Measurements from ENCODE around the gene HOXB5.

The HOXB5 gene

DNA sequence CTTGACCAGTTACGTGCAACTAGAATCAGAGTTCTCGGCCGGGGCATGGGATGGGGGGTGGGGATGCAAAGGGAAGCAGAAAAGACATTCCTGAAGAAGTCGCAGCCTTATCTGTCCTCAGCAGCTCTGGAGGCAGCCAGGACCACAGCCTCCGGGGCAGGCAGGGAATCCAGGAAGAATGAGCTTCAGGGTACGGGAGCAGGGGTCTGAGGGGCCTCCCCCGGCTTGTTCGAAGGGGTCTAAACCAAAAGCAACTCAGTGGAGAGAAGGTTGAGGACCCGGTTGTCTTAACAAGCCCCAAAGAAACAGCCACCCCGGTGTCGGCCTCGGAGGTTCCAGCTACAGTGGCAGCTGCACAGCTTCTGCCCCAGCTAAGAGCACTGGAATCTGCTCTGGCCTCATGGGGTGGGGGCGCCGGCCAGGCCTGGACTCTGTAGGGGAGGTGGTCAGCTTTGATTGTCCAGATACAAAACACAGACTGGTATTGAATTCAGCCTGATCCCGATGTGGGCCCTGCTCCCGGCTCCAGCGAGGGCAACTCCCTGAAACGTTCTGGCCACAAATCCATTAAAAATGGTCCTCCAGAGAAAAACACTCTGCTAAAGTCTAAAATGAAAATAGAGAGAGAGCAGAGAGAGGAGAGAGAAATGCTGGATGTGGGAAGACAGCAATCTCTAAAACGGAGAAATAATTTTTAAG lies 23.1 kb downstream of the HOXB5 start (continued):
- TF ChIP-seq GLIS3 (CRISPR knock-in tag; IDR thresholded peaks at IDR 0.05) (no peak), TOX (CRISPR knock-in tag; IDR thresholded peaks at IDR 0.05; ENCODE audit: borderline replicate concordance) (no peak), CSDC2 (CRISPR knock-in tag; IDR thresholded peaks at IDR 0.05) (no peak), PPARA (CRISPR knock-in tag; IDR thresholded peaks at IDR 0.05; ENCODE audit: borderline replicate concordance) (no peak), TCF4 (CRISPR knock-in tag; IDR thresholded peaks at IDR 0.05; ENCODE audit: borderline replicate concordance) (no peak), ZFP30 (CRISPR knock-in tag; IDR thresholded peaks at IDR 0.05) (no peak)

DNA sequence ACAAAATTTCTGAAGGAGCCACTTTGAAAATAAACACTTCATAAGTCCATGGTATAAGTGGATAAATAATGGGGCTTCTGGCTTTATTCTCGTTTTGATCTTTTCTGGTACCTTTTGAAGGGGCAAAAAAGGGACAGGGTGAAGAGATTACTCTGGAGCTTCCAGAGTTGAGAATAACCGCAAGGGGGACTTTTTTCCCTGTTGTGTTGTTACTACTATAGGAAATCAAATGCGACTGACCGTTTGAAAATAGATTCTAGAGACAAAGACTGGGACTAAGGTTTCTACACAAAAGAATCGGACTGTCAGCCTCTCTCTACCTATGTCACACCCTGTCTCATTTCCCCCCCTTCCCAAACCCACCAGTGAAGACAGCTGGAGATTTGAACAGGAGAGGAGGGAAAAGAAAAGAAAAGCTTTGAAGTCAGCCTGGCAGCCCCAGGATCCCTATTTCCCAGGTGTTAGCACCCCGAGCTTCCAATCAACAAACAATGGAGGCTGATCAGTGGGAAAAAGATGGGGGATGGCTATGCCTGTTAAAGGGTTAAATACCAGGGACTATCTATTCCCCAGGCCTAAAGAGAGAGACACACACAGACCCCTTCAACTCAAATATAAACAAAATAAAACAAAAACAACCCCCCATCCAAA lies 23.8 kb downstream of the HOXB5 start:
- no peak for TF ChIP-seq ISL1 (CRISPR knock-in tag; IDR thresholded peaks at IDR 0.05)
- no peak for TF ChIP-seq ZNF70 (CRISPR knock-in tag; IDR thresholded peaks at IDR 0.05)
- TF ChIP-seq, protein P1, sequence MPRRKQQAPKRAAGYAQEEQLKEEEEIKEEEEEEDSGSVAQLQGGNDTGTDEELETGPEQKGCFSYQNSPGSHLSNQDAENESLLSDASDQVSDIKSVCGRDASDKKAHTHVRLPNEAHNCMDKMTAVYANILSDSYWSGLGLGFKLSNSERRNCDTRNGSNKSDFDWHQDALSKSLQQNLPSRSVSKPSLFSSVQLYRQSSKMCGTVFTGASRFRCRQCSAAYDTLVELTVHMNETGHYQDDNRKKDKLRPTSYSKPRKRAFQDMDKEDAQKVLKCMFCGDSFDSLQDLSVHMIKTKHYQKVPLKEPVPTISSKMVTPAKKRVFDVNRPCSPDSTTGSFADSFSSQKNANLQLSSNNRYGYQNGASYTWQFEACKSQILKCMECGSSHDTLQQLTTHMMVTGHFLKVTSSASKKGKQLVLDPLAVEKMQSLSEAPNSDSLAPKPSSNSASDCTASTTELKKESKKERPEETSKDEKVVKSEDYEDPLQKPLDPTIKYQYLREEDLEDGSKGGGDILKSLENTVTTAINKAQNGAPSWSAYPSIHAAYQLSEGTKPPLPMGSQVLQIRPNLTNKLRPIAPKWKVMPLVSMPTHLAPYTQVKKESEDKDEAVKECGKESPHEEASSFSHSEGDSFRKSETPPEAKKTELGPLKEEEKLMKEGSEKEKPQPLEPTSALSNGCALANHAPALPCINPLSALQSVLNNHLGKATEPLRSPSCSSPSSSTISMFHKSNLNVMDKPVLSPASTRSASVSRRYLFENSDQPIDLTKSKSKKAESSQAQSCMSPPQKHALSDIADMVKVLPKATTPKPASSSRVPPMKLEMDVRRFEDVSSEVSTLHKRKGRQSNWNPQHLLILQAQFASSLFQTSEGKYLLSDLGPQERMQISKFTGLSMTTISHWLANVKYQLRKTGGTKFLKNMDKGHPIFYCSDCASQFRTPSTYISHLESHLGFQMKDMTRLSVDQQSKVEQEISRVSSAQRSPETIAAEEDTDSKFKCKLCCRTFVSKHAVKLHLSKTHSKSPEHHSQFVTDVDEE (CRISPR knock-in tag; IDR thresholded peaks at IDR 0.05), result no peak
- TF ChIP-seq, protein P2, sequence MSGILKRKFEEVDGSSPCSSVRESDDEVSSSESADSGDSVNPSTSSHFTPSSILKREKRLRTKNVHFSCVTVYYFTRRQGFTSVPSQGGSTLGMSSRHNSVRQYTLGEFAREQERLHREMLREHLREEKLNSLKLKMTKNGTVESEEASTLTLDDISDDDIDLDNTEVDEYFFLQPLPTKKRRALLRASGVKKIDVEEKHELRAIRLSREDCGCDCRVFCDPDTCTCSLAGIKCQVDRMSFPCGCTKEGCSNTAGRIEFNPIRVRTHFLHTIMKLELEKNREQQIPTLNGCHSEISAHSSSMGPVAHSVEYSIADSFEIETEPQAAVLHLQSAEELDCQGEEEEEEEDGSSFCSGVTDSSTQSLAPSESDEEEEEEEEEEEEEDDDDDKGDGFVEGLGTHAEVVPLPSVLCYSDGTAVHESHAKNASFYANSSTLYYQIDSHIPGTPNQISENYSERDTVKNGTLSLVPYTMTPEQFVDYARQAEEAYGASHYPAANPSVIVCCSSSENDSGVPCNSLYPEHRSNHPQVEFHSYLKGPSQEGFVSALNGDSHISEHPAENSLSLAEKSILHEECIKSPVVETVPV (CRISPR knock-in tag; IDR thresholded peaks at IDR 0.05), result no peak
- TF ChIP-seq ESRRG (CRISPR knock-in tag; IDR thresholded peaks at IDR 0.05), result no peak
- no peak for TF ChIP-seq ARNTL (CRISPR knock-in tag; IDR thresholded peaks at IDR 0.05; ENCODE audit: borderline replicate concordance, low read depth)
- no peak for TF ChIP-seq TOX (CRISPR knock-in tag; IDR thresholded peaks at IDR 0.05; ENCODE audit: borderline replicate concordance)
- TF ChIP-seq, protein P3, sequence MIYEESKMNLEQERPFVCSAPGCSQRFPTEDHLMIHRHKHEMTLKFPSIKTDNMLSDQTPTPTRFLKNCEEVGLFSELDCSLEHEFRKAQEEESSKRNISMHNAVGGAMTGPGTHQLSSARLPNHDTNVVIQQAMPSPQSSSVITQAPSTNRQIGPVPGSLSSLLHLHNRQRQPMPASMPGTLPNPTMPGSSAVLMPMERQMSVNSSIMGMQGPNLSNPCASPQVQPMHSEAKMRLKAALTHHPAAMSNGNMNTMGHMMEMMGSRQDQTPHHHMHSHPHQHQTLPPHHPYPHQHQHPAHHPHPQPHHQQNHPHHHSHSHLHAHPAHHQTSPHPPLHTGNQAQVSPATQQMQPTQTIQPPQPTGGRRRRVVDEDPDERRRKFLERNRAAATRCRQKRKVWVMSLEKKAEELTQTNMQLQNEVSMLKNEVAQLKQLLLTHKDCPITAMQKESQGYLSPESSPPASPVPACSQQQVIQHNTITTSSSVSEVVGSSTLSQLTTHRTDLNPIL (CRISPR knock-in tag; IDR thresholded peaks at IDR 0.05; ENCODE audit: low read depth), result no peak
- no peak for TF ChIP-seq SNAI2 (CRISPR knock-in tag; IDR thresholded peaks at IDR 0.05)
- no peak for TF ChIP-seq RARB (CRISPR knock-in tag; IDR thresholded peaks at IDR 0.05)
- TF ChIP-seq OSR1 (CRISPR knock-in tag; IDR thresholded peaks at IDR 0.05), result no peak
- TF ChIP-seq BACH2 (CRISPR knock-in tag; IDR thresholded peaks at IDR 0.05; ENCODE audit: borderline replicate concordance), result no peak
- TF ChIP-seq, protein P4, sequence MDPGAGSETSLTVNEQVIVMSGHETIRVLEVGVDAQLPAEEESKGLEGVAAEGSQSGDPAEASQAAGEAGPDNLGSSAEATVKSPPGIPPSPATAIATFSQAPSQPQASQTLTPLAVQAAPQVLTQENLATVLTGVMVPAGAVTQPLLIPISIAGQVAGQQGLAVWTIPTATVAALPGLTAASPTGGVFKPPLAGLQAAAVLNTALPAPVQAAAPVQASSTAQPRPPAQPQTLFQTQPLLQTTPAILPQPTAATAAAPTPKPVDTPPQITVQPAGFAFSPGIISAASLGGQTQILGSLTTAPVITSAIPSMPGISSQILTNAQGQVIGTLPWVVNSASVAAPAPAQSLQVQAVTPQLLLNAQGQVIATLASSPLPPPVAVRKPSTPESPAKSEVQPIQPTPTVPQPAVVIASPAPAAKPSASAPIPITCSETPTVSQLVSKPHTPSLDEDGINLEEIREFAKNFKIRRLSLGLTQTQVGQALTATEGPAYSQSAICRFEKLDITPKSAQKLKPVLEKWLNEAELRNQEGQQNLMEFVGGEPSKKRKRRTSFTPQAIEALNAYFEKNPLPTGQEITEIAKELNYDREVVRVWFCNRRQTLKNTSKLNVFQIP (CRISPR knock-in tag; IDR thresholded peaks at IDR 0.05; ENCODE audit: borderline replicate concordance, low read depth), result no peak
- no peak for TF ChIP-seq ZC3H10 (CRISPR knock-in tag; IDR thresholded peaks at IDR 0.05)
- TF ChIP-seq ZFP3 (CRISPR knock-in tag; IDR thresholded peaks at IDR 0.05), result no peak
- ATAC-seq, result no peak

DNA sequence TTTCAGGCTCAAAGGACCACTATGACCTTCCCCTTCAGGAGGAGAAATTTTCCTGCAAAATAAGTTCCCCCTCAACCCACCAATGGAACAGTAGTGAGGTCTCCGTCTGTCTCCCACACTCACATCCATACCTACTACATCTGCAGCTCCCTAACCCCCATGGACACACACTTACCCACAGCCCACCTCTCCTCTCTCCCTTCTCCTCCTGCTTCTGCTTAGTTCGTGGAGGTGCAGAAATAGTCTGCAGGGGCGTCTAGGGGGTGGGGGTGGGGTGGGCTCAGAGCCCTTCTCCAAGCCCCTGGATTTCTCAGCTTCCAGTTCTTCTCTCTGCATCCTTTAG lies 24.4 kb downstream of the HOXB5 start:
- no peak for ATAC-seq
- TF ChIP-seq BACH2 (CRISPR knock-in tag; IDR thresholded peaks at IDR 0.05; ENCODE audit: borderline replicate concordance), result no peak
- no peak for TF ChIP-seq ZC3H10 (CRISPR knock-in tag; IDR thresholded peaks at IDR 0.05)
- no peak for TF ChIP-seq RARB (CRISPR knock-in tag; IDR thresholded peaks at IDR 0.05)
- TF ChIP-seq ZNF565 (CRISPR knock-in tag; conservative IDR thresholded peaks at IDR 0.05; ENCODE audit: low read depth), result no peak
- TF ChIP-seq, protein P5, sequence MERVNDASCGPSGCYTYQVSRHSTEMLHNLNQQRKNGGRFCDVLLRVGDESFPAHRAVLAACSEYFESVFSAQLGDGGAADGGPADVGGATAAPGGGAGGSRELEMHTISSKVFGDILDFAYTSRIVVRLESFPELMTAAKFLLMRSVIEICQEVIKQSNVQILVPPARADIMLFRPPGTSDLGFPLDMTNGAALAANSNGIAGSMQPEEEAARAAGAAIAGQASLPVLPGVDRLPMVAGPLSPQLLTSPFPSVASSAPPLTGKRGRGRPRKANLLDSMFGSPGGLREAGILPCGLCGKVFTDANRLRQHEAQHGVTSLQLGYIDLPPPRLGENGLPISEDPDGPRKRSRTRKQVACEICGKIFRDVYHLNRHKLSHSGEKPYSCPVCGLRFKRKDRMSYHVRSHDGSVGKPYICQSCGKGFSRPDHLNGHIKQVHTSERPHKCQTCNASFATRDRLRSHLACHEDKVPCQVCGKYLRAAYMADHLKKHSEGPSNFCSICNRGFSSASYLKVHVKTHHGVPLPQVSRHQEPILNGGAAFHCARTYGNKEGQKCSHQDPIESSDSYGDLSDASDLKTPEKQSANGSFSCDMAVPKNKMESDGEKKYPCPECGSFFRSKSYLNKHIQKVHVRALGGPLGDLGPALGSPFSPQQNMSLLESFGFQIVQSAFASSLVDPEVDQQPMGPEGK (CRISPR knock-in tag; IDR thresholded peaks at IDR 0.05; ENCODE audit: borderline replicate concordance), result no peak
- TF ChIP-seq ZFP3 (CRISPR knock-in tag; IDR thresholded peaks at IDR 0.05), result no peak
- no peak for TF ChIP-seq CSDC2 (CRISPR knock-in tag; IDR thresholded peaks at IDR 0.05)
- TF ChIP-seq, protein P1 (CRISPR knock-in tag; IDR thresholded peaks at IDR 0.05), result no peak
- TF ChIP-seq ISL1 (CRISPR knock-in tag; IDR thresholded peaks at IDR 0.05), result no peak
- TF ChIP-seq ZNF8 (CRISPR knock-in tag; IDR thresholded peaks at IDR 0.05), result no peak
- no peak for TF ChIP-seq ARNTL (CRISPR knock-in tag; IDR thresholded peaks at IDR 0.05; ENCODE audit: borderline replicate concordance, low read depth)
- no peak for TF ChIP-seq SNAI2 (CRISPR knock-in tag; IDR thresholded peaks at IDR 0.05)
- TF ChIP-seq, protein P3 (CRISPR knock-in tag; IDR thresholded peaks at IDR 0.05; ENCODE audit: low read depth), result no peak
- no peak for TF ChIP-seq PPARA (CRISPR knock-in tag; IDR thresholded peaks at IDR 0.05; ENCODE audit: borderline replicate concordance)
- TF ChIP-seq ZFP30 (CRISPR knock-in tag; IDR thresholded peaks at IDR 0.05), result no peak
